ENCODE results near the gene CLDN14. TPM values are rescaled to one million over a fixed set of nuclear protein-coding genes. Genes with fewer than 3 reads are reported as not detected.
A peak's percentile ranks its signal among the peaks of the same experiment; 100 is the strongest.

The CLDN14 gene
- total and polyA plus RNA-seq, 4 donors: 0.08 to 0.49 (median 0.15) TPM; not detected in 1

DNA sequence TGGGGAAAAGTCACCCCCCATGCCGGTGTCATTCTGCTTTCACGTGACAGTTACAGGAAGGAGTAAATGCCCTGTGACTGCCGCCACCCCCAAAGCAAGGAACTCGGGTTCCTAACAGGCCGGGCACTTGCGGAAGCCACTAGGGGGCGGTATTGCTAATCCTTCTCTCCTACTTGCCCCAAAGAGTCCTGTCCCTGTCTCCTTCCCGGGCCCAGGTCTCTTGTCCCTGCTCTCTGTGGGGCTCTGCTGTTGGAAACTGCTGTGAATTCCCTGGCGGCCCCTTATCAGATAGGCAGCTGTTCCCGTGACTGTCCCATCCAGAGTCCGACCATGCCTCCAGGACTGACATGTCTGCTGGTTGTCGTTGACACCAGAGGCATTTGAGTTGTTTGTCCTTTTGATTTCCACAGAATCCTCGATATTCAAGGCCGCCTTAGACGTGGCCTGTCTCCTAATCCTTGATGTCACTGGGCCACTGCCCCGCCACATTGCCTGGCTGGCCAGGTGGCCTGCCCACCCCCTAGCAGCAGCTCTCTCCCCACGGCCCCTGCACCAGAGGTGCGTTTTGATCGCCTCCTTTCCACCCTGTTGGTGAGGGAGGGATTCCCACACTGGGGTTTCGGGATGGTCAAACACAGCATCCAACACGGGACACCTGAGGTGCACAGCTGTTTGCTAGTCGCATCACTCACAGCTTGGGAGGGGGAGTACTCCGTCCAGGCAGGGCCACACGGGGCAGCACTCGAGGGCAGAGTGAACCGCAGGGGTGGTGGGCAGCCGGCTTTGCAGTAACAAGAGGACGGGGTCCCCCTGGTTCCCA, 57.4 kb downstream of the CLDN14 start:
- Histone ChIP-seq H3K9ac (ENCODE audit: insufficient read depth in 1 of 2, low read length in 2 of 2) (no peak overlapping the region), H3K27ac (ENCODE audit: low read depth in 1 of 2, low read length in 1 of 2) (no peak overlapping the region), H3K36me3 (ENCODE audit: control insufficient read depth in 4 of 4, insufficient read depth in 4 of 4, low read length in 4 of 4) (no peaks in the 10 kb centered on the region), H3K4me1 (ENCODE audit: control insufficient read depth in 5 of 5, insufficient read depth in 5 of 5, low read length in 5 of 5) (peaks cover 0 to 19% (median 5%) of the 10 kb centered on the region in 5 donors), H3K9me3 (ENCODE audit: control insufficient read depth in 4 of 4, insufficient read depth in 3 of 4, low read length in 3 of 4) (no peaks in the 10 kb centered on the region), H3K27me3 (ENCODE audit: control insufficient read depth in 3 of 3, insufficient read depth in 3 of 3, low read length in 2 of 3) (no peaks in the 10 kb centered on the region), H3K4me3 (no peak overlapping the region)
- DNase-seq: peak; percentile 52 to 67 (median 65)
- TF ChIP-seq CTCF (IDR thresholded peaks at IDR 0.05; ENCODE audit: control extremely low read depth, extremely low read depth): peak; percentile 21
- no peak for ATAC-seq (ENCODE audit: insufficient read depth, low FRiP score)
- WGBS, 2 donors: 59 to 62% methylated on average over 27 to 28 of the region's 28 CpGs

- ATAC-seq (ENCODE audit: insufficient read depth, low FRiP score): no peak
- no peak overlapping the region for H3K4me3 ChIP-seq
- H3K27ac ChIP-seq (ENCODE audit: low read depth in 1 of 2, low read length in 1 of 2): no peak overlapping the region
- H3K27me3 ChIP-seq (ENCODE audit: control insufficient read depth in 3 of 3, insufficient read depth in 3 of 3, low read length in 2 of 3): no peaks in the 10 kb centered on the region
- no peaks in the 10 kb centered on the region for H3K36me3 ChIP-seq (ENCODE audit: control insufficient read depth in 4 of 4, insufficient read depth in 4 of 4, low read length in 4 of 4)
- 94 to 95% methylated on average over 18 of the region's 18 CpGs for WGBS, 2 donors
- peaks cover 0 to 19% (median 5%) of the 10 kb centered on the region in 5 donors for H3K4me1 ChIP-seq (ENCODE audit: control insufficient read depth in 5 of 5, insufficient read depth in 5 of 5, low read length in 5 of 5)
- no peak for DNase-seq
- no peak overlapping the region for H3K9ac ChIP-seq (ENCODE audit: insufficient read depth in 1 of 2, low read length in 2 of 2)
- no peak for TF ChIP-seq CTCF (IDR thresholded peaks at IDR 0.05; ENCODE audit: control extremely low read depth, extremely low read depth)
- H3K9me3 ChIP-seq (ENCODE audit: control insufficient read depth in 4 of 4, insufficient read depth in 3 of 4, low read length in 3 of 4): no peaks in the 10 kb centered on the region
Observed at GRCh38 chr21:36420571-36421339, 59.2 kb downstream of the CLDN14 start.

- H3K9ac ChIP-seq (ENCODE audit: insufficient read depth in 1 of 2, low read length in 2 of 2): no peak overlapping the region
- TF ChIP-seq CTCF (IDR thresholded peaks at IDR 0.05; ENCODE audit: control extremely low read depth, extremely low read depth): peak; percentile 75
- H3K36me3 ChIP-seq (ENCODE audit: control insufficient read depth in 4 of 4, insufficient read depth in 4 of 4, low read length in 4 of 4): no peaks in the 10 kb centered on the region
- no peak overlapping the region for H3K4me3 ChIP-seq
- 5 to 12% methylated on average over 8 of the region's 8 CpGs for WGBS, 2 donors
- ATAC-seq (ENCODE audit: insufficient read depth, low FRiP score) (peak; percentile 78), DNase-seq (peak; percentile 90 to 96 (median 93))
- peaks cover 0 to 19% (median 5%) of the 10 kb centered on the region in 5 donors for H3K4me1 ChIP-seq (ENCODE audit: control insufficient read depth in 5 of 5, insufficient read depth in 5 of 5, low read length in 5 of 5)
- H3K27me3 ChIP-seq (ENCODE audit: control insufficient read depth in 3 of 3, insufficient read depth in 3 of 3, low read length in 2 of 3): no peaks in the 10 kb centered on the region
- no peaks in the 10 kb centered on the region for H3K9me3 ChIP-seq (ENCODE audit: control insufficient read depth in 4 of 4, insufficient read depth in 3 of 4, low read length in 3 of 4)
- H3K27ac ChIP-seq (ENCODE audit: low read depth in 1 of 2, low read length in 1 of 2): no peak overlapping the region
Observed at GRCh38 chr21:36419996-36420395, 59.9 kb downstream of the CLDN14 start.

Data from lung (tissue), 12 donors.